ENCODE data around the gene TANGO6.

- no peak for TF ChIP-seq CTCF (IDR thresholded peaks at IDR 0.05)
- no peak for TF ChIP-seq POLR2A (IDR thresholded peaks at IDR 0.05)
Measured at GRCh38 chr16:69085032-69085695, 241.8 kb downstream of the TANGO6 start.

Measured in tibial nerve (tissue), 3 donors.